Neutrophil (primary cell): ENCODE results near the gene LRRC3.
A peak's percentile ranks its signal among the peaks of the same experiment; 100 is the strongest.

ENCODE experiments used
- H3K27ac ChIP-seq: fragments of 200-600 bp; sonication (generic); 2 replicates; pipeline ENCODE4 v1.5.1; 2016; ENCODE audit warnings: mild to moderate bottlenecking, moderate library complexity
- H3K27me3 ChIP-seq: fragments of 200-600 bp; sonication (generic); 2 replicates; pipeline ENCODE4 v1.6.0; 2016; ENCODE audit warnings: mild to moderate bottlenecking
- H3K36me3 ChIP-seq: fragments of 200-600 bp; sonication (generic); 2 replicates; pipeline ENCODE4 v1.5.1; 2017
- H3K4me1 ChIP-seq, 2 experiments: fragments of 200-600 bp in 1 of 2; sonication (generic) in 1 of 2; 1 replicate in 1 of 2; 2 replicates in 1 of 2; pipeline versions ENCODE4 v1.5.1 to v1.6.1; 2013 to 2016; ENCODE audit warnings: low read depth in 1 of 2, low read length in 1 of 2, mild to moderate bottlenecking in 1 of 2, moderate library complexity in 1 of 2; ENCODE audit not compliant: control insufficient read depth in 1 of 2, insufficient read depth in 1 of 2
- H3K4me3 ChIP-seq, 2 experiments: fragments of 200-600 bp in 1 of 2; sonication (generic) in 1 of 2; 1 replicate in 1 of 2; 2 replicates in 1 of 2; pipeline ENCODE4 v1.5.1; 2013 to 2016; ENCODE audit warnings: low read depth in 1 of 2, low read length in 1 of 2, mild to moderate bottlenecking in 1 of 2, moderate library complexity in 1 of 2
- H3K9me3 ChIP-seq: fragments of 200-600 bp; sonication (generic); 2 replicates; pipeline ENCODE4 v1.5.1; 2016
- CTCF ChIP-seq: fragments of 200-600 bp; sonication (generic); IDR thresholded peaks from 2 replicates; pipeline ENCODE4 v1.5.1; 2016; ENCODE audit warnings: antibody characterized with exemption

The LRRC3 gene

GRCh38 chr21:44508711-44509445 lies 53.6 kb downstream of the LRRC3 start:
- TF ChIP-seq CTCF = no peak
- H3K36me3 ChIP-seq = no peaks in the 10 kb centered on the region
- no peak overlapping the region for H3K27ac ChIP-seq
- H3K4me1 ChIP-seq = peaks cover 12 to 38% of the 10 kb centered on the region in 2 experiments
- H3K27me3 ChIP-seq = peaks cover 40% of the 10 kb centered on the region
- H3K9me3 ChIP-seq = no peaks in the 10 kb centered on the region
- H3K4me3 ChIP-seq = no peak overlapping the region

GRCh38 chr21:44509539-44509938 lies 54.2 kb downstream of the LRRC3 start:
- H3K4me1 ChIP-seq = peaks cover 15 to 38% of the 10 kb centered on the region in 2 experiments
- no peak overlapping the region for H3K27ac ChIP-seq
- H3K36me3 ChIP-seq = no peaks in the 10 kb centered on the region
- TF ChIP-seq CTCF = no peak
- peaks cover 40% of the 10 kb centered on the region for H3K27me3 ChIP-seq
- no peaks in the 10 kb centered on the region for H3K9me3 ChIP-seq
- H3K4me3 ChIP-seq = no peak overlapping the region

- Histone ChIP-seq H3K9me3 (no peaks in the 10 kb centered on the region), H3K27me3 (peaks cover 40% of the 10 kb centered on the region), H3K27ac (no peak overlapping the region), H3K4me1 (peaks cover 20 to 38% of the 10 kb centered on the region in 2 experiments), H3K4me3 (peak overlapping the region; percentile 63 to 72), H3K36me3 (no peaks in the 10 kb centered on the region)
- TF ChIP-seq CTCF = no peak
Measured at GRCh38 chr21:44510109-44510507, 54.8 kb downstream of the LRRC3 start.

- no peaks in the 10 kb centered on the region for H3K36me3 ChIP-seq
- H3K4me3 ChIP-seq = peak overlapping the region; percentile 63 to 72
- TF ChIP-seq CTCF = peak; percentile 79
- no peaks in the 10 kb centered on the region for H3K9me3 ChIP-seq
- peaks cover 25 to 43% of the 10 kb centered on the region in 2 experiments for H3K4me1 ChIP-seq
- H3K27me3 ChIP-seq = peaks cover 40% of the 10 kb centered on the region
- H3K27ac ChIP-seq = peak overlapping the region; percentile 67
Measured at GRCh38 chr21:44510508-44511218, 55.4 kb downstream of the LRRC3 start.

- Histone ChIP-seq H3K4me3 (peak overlapping the region; percentile 63 to 72), H3K27ac (peak overlapping the region; percentile 67), H3K9me3 (no peaks in the 10 kb centered on the region), H3K4me1 (peaks cover 27 to 50% of the 10 kb centered on the region in 2 experiments), H3K27me3 (peaks cover 33% of the 10 kb centered on the region), H3K36me3 (no peaks in the 10 kb centered on the region)
- TF ChIP-seq CTCF = no peak
Measured at GRCh38 chr21:44511219-44511937, 56.1 kb downstream of the LRRC3 start.
